ENCODE results near the gene ZFAND3.

ZFAND3 gene

DNA sequence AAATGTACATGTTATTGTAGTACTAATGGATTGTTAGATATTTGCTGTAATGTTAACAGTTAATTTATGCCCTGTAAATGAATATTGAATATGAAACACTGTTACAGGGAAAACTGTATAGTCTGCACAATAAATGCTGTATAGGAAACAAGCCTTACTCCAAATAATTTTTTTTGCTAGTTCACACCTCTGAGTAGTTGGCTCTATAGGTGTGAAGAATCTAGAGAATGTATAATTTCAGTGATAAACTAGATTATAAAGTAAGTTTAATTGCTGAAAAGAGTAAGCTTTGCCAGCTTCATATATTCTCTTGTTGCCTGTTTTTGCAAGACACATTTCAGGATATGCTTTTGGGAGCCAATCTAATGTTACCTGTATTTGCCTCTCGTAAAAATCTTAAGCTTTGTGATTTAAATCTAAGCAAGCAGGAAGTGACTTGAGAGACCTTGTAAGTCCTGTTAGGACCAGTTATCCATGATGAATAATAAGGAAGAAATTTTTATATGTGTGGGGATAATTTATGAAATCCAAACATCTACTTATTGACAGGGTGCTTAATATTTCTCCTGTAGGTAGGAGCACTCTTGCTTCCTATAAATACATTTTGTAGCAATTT lies 232.4 kb downstream of the ZFAND3 start:
- no peak for DNase-seq
- intact Hi-C loops (cut with DNase I), result no loop called here

DNA sequence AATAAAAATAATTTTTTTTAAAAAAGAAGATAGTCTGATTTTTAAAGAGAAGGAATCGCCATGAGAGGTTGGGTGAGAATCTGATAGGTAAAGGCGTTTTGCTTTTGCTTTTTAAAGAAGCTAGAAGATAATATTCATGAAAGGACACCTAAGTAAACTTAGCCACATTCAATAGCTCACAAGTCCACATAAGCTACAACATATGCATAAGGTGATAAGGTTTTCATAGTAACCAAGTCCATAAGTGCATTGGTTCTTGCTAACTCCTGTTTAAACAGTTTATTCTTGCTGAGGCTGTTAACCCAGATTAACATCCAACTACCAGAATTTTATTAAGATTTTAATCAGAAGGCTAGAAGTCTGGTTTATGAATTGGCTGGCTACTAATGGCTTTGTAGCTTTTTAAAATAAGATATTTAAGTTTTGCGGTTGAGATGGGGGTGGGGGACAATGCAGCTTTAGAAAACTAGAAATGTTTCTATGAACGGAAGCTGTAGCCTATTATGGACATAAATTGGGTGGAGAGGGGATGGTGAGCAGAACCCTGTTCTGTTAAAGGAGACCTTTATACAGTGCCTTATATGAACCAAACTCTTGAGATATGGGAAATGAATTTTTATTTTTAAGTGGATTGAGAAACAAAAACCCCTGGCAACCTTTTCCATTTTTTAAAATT lies 235.1 kb downstream of the ZFAND3 start:
- intact Hi-C loops (cut with DNase I), result no loop called here
- no peak for DNase-seq

- DNase-seq, result no peak
- intact Hi-C loops (cut with DNase I), result no loop called here
Observed at GRCh38 chr6:38055203-38055589, 235.7 kb downstream of the ZFAND3 start.

- intact Hi-C loops (cut with DNase I), result no loop called here
- no peak for DNase-seq
Observed at GRCh38 chr6:38056361-38056760, 236.8 kb downstream of the ZFAND3 start.

DNA sequence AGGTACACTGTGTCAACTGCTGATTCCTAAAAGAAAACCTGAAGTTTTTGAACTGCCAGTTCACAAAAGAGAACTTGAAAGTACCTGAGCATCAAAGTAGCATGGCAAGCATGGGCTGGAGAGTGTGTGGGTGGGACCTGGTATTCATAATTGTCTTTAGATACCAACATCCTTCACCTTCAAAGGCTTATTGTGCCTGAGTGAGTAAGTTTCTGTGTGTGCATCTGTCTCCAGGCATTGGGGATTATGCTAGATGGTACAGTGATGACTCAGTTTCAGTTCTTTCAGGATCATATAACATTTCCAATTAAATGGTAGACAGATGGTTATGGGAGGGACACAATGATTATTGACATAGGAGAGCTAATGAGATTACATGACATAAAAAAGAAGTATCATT lies 238.5 kb downstream of the ZFAND3 start:
- no peak for DNase-seq
- intact Hi-C loops (cut with DNase I), result no loop called here

GRCh38 chr6:38062066-38062465 lies 242.5 kb downstream of the ZFAND3 start:
- intact Hi-C loops (cut with DNase I), result no loop called here

DNA sequence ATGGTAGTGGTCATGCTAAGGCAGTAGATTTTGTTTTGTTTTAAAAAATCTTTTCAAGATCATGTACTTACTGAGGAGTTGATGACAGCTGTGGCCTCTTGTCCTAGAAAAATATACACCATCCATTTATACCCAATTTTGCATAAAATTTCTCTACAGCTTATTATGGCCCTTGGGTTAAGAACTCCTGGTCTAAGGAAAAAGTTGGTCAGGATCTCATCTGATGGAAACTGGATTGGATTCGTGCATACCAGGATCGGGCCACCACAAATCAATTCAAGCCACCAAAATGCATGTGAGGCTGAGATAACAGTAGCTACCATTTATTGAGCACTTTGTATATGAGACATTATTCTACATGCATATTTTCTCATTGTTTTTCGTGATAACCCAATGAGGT lies 244.4 kb downstream of the ZFAND3 start:
- intact Hi-C loops (cut with DNase I), result no loop called here
- no peak for DNase-seq

More at GRCh38 chr6:38062066-38062465, 242.5 kb downstream of the ZFAND3 start:
- DNase-seq, result no peak

- no peak for DNase-seq
- intact Hi-C loops (cut with DNase I), result no loop called here
Observed at GRCh38 chr6:38064431-38064830, 244.9 kb downstream of the ZFAND3 start.

- no peak for DNase-seq
- intact Hi-C loops (cut with DNase I), result no loop called here
Observed at GRCh38 chr6:38065734-38066305, 246.3 kb downstream of the ZFAND3 start.

DNA sequence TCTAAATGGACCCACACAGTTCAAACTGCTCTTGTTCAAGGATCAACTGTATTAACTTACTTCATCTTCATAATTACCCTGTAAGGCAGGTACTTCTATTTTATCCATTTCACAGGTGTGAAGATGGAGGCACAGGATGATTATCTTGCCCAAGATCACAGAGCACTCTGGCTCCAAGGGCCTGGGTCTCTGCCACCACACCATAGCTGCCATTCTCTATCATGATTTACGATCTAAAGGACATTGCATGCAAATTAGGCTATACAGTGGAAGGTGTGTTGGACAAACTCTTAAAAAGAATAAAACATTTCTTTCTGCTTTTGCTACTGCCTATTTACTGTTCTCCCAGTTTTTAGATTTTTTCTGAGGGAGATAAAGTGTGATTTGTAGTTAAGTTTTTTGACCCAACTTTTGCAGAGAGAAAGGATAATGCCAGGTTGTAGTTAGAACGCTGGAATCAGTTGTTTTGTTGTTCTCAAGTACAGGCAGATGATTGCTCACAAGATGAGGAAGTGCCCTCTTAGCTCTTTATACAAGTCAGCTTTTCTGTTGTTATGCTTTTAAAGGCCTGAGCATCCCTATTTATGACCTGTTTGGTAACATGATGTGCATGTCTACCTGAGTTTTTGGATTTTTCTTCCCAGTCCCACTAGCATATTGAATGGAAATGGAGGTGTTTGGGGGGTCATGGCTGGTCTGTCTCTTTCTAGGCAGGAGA lies 247.9 kb downstream of the ZFAND3 start:
- DNase-seq, result no peak
- intact Hi-C loops (cut with DNase I), result no loop called here

GRCh38 chr6:38068854-38069590 lies 249.5 kb downstream of the ZFAND3 start:
- intact Hi-C loops (cut with DNase I), result no loop called here
- DNase-seq, result peak in 16 of 42 donors; percentile 4 to 64 (median 18)

GRCh38 chr6:38077488-38078030 lies 258.0 kb downstream of the ZFAND3 start:
- no peak for DNase-seq
- intact Hi-C loops (cut with DNase I), result no loop called here

GRCh38 chr6:38078671-38079070 lies 259.1 kb downstream of the ZFAND3 start:
- DNase-seq, result no peak
- intact Hi-C loops (cut with DNase I), result no loop called here

GRCh38 chr6:38079107-38079506 lies 259.6 kb downstream of the ZFAND3 start:
- intact Hi-C loops (cut with DNase I), result no loop called here

DNA sequence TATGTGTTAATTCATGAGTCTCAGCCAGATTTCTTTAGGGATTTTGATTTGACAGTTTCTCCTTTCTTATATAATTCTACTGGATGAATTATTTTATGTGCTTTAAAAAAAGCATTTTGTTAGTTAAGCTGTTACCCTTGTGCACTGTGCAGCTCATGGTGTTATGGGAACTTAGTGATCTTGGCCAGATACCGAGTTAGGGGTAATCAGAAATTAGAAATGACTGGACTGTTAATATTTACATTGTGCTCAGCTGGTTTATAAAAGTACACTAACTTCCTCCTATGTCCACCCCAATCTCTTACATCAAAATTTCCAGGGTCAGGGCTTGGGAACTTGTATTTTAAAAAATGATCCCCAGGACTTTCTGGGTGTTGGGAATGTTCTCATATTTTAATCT lies 260.0 kb downstream of the ZFAND3 start:
- no peak for DNase-seq
- intact Hi-C loops (cut with DNase I), result no loop called here

More at GRCh38 chr6:38079107-38079506, 259.6 kb downstream of the ZFAND3 start:
- no peak for DNase-seq

- intact Hi-C loops (cut with DNase I), result no loop called here
- no peak for DNase-seq
Observed at GRCh38 chr6:38080360-38080759, 260.8 kb downstream of the ZFAND3 start.

GRCh38 chr6:38080889-38081288 lies 261.4 kb downstream of the ZFAND3 start:
- intact Hi-C loops (cut with DNase I), result no loop called here
- no peak for DNase-seq

DNA sequence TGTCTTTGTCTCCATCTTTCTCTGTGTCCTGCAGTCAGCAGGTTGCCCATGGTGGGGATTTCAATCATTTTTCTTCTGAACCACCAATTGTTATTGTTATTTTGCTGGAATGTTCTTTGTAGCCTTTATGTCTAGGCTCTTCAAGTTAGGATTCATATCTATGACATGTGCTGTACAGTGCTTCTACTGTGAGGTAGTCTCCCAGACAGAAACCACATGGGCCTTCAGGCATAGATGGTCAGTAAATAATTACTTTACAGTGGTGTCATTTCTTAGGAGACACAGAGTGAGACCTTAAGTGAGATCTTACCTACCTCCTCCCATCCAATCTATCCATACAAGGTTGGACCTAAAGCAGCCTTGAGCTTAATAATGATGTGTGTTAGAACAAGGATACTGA lies 265.5 kb downstream of the ZFAND3 start:
- no peak for DNase-seq
- intact Hi-C loops (cut with DNase I), result no loop called here

DNA sequence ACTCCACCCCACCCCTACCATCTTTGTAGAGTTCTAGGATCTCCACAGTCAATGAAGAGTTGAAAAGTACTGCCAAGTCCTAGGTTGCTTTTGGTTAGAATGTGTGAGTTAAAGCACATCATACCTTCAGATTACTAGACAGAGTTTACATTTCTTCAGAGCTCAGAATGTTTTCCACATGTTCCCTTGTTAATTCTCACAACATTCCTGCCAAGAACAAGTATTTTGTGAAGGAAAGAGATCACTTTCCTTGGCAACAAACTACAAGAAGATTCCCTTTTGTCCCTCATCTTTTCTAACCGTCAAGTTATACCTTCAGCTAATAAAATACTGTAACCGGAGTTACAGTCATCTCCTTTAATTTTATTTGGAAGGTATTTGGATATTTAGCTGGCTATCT lies 266.8 kb downstream of the ZFAND3 start:
- intact Hi-C loops (cut with DNase I), result no loop called here
- no peak for DNase-seq

Measured in head of caudate nucleus (tissue), 42 donors.